Superior temporal gyrus (tissue), 1 donor: ENCODE results near the gene LSM12.

Experiments used
- DNase-seq: peaks from one replicate; pipeline ENCODE4 v3.0.0-alpha.2; 2016; ENCODE audit errors: extremely low spot score

LSM12 gene

GRCh38 chr17:44095647-44096496 is 29.4 kb upstream of the LSM12 start:
- DNase-seq: peak; percentile 53

- no peak for DNase-seq
Observed at GRCh38 chr17:44095388-44095646, 28.8 kb upstream of the LSM12 start.

- DNase-seq: no peak
Observed at GRCh38 chr17:44094701-44095387, 28.4 kb upstream of the LSM12 start.

GRCh38 chr17:44093231-44093900 is 26.9 kb upstream of the LSM12 start:
- no peak for DNase-seq

- no peak for DNase-seq
Observed at GRCh38 chr17:44092051-44092450, 25.6 kb upstream of the LSM12 start.

- no peak for DNase-seq
Observed at GRCh38 chr17:44091200-44091997, 24.9 kb upstream of the LSM12 start.

- DNase-seq: no peak
Observed at GRCh38 chr17:44088254-44088653, 21.8 kb upstream of the LSM12 start.

- no peak for DNase-seq
Observed at GRCh38 chr17:44087319-44087718, 20.8 kb upstream of the LSM12 start.

GRCh38 chr17:44086364-44087311 is 20.2 kb upstream of the LSM12 start:
- peak; percentile 18 for DNase-seq

GRCh38 chr17:44085908-44086307 is 19.4 kb upstream of the LSM12 start:
- no peak for DNase-seq

GRCh38 chr17:44084921-44085320 is 18.4 kb upstream of the LSM12 start:
- no peak for DNase-seq

GRCh38 chr17:44084131-44084538 is 17.7 kb upstream of the LSM12 start:
- no peak for DNase-seq

- no peak for DNase-seq
Observed at GRCh38 chr17:44083250-44083849, 16.9 kb upstream of the LSM12 start.

- no peak for DNase-seq
Observed at GRCh38 chr17:44082256-44082927, 15.9 kb upstream of the LSM12 start.

GRCh38 chr17:44081681-44082080 is 15.2 kb upstream of the LSM12 start:
- no peak for DNase-seq

- DNase-seq: no peak
Observed at GRCh38 chr17:44079877-44080821, 13.7 kb upstream of the LSM12 start.

- no peak for DNase-seq
Observed at GRCh38 chr17:44078412-44078811, 11.9 kb upstream of the LSM12 start.

GRCh38 chr17:44077595-44077909 is 11.1 kb upstream of the LSM12 start:
- no peak for DNase-seq
